Heart left ventricle (tissue), 13 donors: ENCODE data around the gene PTPRE.

Experiments
- POLR2A ChIP-seq, 2 donors: fragments of 450-650 bp; IDR thresholded peaks; one replicate each; pipeline ENCODE4 v1.6.1; 2017; ENCODE audit warnings: antibody characterized with exemption in 2 of 2, mild to moderate bottlenecking in 2 of 2, moderate library complexity in 2 of 2
- TF ChIP-seq, protein P1 (sequence below), 12 donors: fragments of 200-600 bp; sonication (generic) in 4 of 12; IDR thresholded peaks; one replicate each; pipeline versions ENCODE4 v1.5.0 to v1.8.0; 2018 to 2022; ENCODE audit warnings: antibody characterized with exemption in 12 of 12, mild to moderate bottlenecking in 5 of 12
- donor health status: ischemic (EF 13 %, LVEDD 7.1; RV severe dilation, severe dysfunction).
- donor health status: DM: no; HTN: yes; CAD: no.
- donor health status: DM: no; HTN: no; CAD: no.
- donor health status: ischemic (EF 25% LVEDD 6.9; RV normal size, moderate dysfunction).
- donor health status: ischemic (EF 25% LVEDD 5.7; RV mildly dilated, moderate dysfunction).
- donor health status: ischemic (EF 35%, LVEDD 5.7; RV mildly dilated, moderate dysfunction).
- donor health status: nonischemic (EF 11% LVEDD 7.7; RV severe dilation, severe dysfunction).
- donor health status: DM: yes; HTN: yes; CAD: no.
- donor health status: PGD.
- donor health status: ischemic (EF 29% LVEDD 5.4; RV normal size, mild dysfunction).
- donor health status: nonischemic (EF 23%, LVEDD 6.1; RV moderate dilation, normal function).

DNA sequence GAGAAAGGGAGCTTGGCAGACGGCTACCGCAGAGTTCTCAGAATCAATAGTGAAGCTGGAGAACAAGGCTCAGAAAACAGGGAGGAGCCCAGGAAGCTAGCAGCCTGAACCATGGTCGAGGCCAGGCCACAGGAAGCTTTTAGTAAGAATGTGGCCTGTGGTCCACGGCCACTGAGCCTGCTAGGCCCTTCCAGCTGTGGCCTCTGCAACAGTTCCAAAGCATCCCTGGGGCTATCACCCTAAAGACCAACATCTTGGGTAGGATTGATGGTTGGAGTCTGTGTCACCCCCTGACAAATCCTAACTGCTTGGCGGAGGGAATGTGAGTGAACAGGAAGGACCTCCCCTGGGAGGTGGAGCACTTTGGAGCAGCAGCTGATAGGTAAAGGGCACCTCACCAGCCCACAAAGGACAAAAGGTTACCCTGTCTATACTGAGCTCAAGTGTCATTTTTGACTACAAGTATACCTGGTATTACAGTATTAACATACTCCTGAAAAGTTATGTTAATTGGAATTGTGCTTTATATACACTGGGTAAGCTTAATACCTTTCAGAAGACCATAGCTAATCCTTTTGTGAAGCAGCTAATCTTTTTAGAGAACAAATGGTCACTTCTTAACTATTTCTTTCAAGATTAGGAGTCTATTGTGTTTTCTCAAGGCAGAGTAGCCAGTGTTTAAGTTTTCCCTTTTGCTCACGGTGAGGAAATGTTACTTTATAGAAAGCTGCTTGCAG is 18.7 kb downstream of the PTPRE start:
- TF ChIP-seq, protein P1, sequence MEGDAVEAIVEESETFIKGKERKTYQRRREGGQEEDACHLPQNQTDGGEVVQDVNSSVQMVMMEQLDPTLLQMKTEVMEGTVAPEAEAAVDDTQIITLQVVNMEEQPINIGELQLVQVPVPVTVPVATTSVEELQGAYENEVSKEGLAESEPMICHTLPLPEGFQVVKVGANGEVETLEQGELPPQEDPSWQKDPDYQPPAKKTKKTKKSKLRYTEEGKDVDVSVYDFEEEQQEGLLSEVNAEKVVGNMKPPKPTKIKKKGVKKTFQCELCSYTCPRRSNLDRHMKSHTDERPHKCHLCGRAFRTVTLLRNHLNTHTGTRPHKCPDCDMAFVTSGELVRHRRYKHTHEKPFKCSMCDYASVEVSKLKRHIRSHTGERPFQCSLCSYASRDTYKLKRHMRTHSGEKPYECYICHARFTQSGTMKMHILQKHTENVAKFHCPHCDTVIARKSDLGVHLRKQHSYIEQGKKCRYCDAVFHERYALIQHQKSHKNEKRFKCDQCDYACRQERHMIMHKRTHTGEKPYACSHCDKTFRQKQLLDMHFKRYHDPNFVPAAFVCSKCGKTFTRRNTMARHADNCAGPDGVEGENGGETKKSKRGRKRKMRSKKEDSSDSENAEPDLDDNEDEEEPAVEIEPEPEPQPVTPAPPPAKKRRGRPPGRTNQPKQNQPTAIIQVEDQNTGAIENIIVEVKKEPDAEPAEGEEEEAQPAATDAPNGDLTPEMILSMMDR (IDR thresholded peaks at IDR 0.05), result no peak
- no peak for TF ChIP-seq POLR2A (IDR thresholded peaks at IDR 0.05)
